ENCODE data around the gene UPK3BL1.
"Not testable (repeated sequence)": the region's sequence is repeated elsewhere in the genome, so short reads cannot be mapped to it uniquely, and the experiment has no call there.

The UPK3BL1 gene

GRCh38 chr7:102642691-102643090 lies at the start of gene UPK3BL1:
TSS of gene UPK3BL1 (minus strand) at chr7:102642791. CDS start at chr7:102642741, 50 bp downstream.
- DNase-seq (ENCODE audit: low read depth in 3 of 3), result not testable (repeated sequence)

GRCh38 chr7:102690602-102691001 lies 48.0 kb upstream of the UPK3BL1 start:
- not testable (repeated sequence) for DNase-seq (ENCODE audit: low read depth in 3 of 3)

GRCh38 chr7:102689436-102690282 lies 47.1 kb upstream of the UPK3BL1 start:
- DNase-seq (ENCODE audit: low read depth in 3 of 3), result not testable (repeated sequence)

- DNase-seq (ENCODE audit: low read depth in 3 of 3), result not testable (repeated sequence)
Observed at GRCh38 chr7:102688299-102689036, 45.9 kb upstream of the UPK3BL1 start.

GRCh38 chr7:102682560-102682959 lies 40.0 kb upstream of the UPK3BL1 start:
- not testable (repeated sequence) for DNase-seq (ENCODE audit: low read depth in 3 of 3)

- not testable (repeated sequence) for DNase-seq (ENCODE audit: low read depth in 3 of 3)
Observed at GRCh38 chr7:102680780-102681179, 38.2 kb upstream of the UPK3BL1 start.

GRCh38 chr7:102675545-102675944 lies 33.0 kb upstream of the UPK3BL1 start:
- not testable (repeated sequence) for DNase-seq (ENCODE audit: low read depth in 3 of 3)

GRCh38 chr7:102673447-102674067 lies 31.0 kb upstream of the UPK3BL1 start:
- not testable (repeated sequence) for DNase-seq (ENCODE audit: low read depth in 3 of 3)

- not testable (repeated sequence) for DNase-seq (ENCODE audit: low read depth in 3 of 3)
Observed at GRCh38 chr7:102671956-102672307, 29.3 kb upstream of the UPK3BL1 start.

- not testable (repeated sequence) for DNase-seq (ENCODE audit: low read depth in 3 of 3)
Observed at GRCh38 chr7:102671166-102671955, 28.8 kb upstream of the UPK3BL1 start, which contains the start of gene POLR2J2. TSS of gene POLR2J2 (minus strand) at chr7:102671663. CDS start at chr7:102671601, 62 bp downstream.

GRCh38 chr7:102667523-102667922 lies 24.9 kb upstream of the UPK3BL1 start:
- DNase-seq (ENCODE audit: low read depth in 3 of 3), result not testable (repeated sequence)

GRCh38 chr7:102666850-102667249 lies 24.3 kb upstream of the UPK3BL1 start:
- not testable (repeated sequence) for DNase-seq (ENCODE audit: low read depth in 3 of 3)

GRCh38 chr7:102664765-102665164 lies 22.2 kb upstream of the UPK3BL1 start:
- not testable (repeated sequence) for DNase-seq (ENCODE audit: low read depth in 3 of 3)

GRCh38 chr7:102649924-102650323 lies 7.3 kb upstream of the UPK3BL1 start, which contains the start of gene SPDYE2B:
TSS of gene SPDYE2B (plus strand) at chr7:102650319. CDS start at chr7:102652349, 2,030 bp downstream.
- DNase-seq (ENCODE audit: low read depth in 3 of 3), result not testable (repeated sequence)

- DNase-seq (ENCODE audit: low read depth in 3 of 3), result not testable (repeated sequence)
Observed at GRCh38 chr7:102647813-102648212, 5.2 kb upstream of the UPK3BL1 start.

- not testable (repeated sequence) for DNase-seq (ENCODE audit: low read depth in 3 of 3)
Observed at GRCh38 chr7:102643404-102643803, 813 bp upstream of the UPK3BL1 start.

- not testable (repeated sequence) for DNase-seq (ENCODE audit: low read depth in 3 of 3)
Observed at GRCh38 chr7:102638848-102639247, 3.7 kb downstream of the UPK3BL1 start.

- DNase-seq (ENCODE audit: low read depth in 3 of 3), result not testable (repeated sequence)
Observed at GRCh38 chr7:102636956-102637355, 5.6 kb downstream of the UPK3BL1 start.

GRCh38 chr7:102635354-102635753 lies 7.2 kb downstream of the UPK3BL1 start:
- not testable (repeated sequence) for DNase-seq (ENCODE audit: low read depth in 3 of 3)

- not testable (repeated sequence) for DNase-seq (ENCODE audit: low read depth in 3 of 3)
Observed at GRCh38 chr7:102634299-102634698, 8.3 kb downstream of the UPK3BL1 start.

- not testable (repeated sequence) for DNase-seq (ENCODE audit: low read depth in 3 of 3)
Observed at GRCh38 chr7:102630622-102631021, 12.0 kb downstream of the UPK3BL1 start.

Data from stimulated activated CD4-positive, alpha-beta T cell treated with anti-CD3 and anti-CD28 coated beads, TNF-alpha, amount 100 ng/mL, for 48 hours (primary cell).